ENCODE results near the gene PSRC1. TPM values are rescaled to one million over a fixed set of nuclear protein-coding genes. Genes with fewer than 3 reads are reported as not detected.

PSRC1 gene
- total RNA-seq, 2 donors from 2014 or later: 2.4 to 2.5 TPM

DNA sequence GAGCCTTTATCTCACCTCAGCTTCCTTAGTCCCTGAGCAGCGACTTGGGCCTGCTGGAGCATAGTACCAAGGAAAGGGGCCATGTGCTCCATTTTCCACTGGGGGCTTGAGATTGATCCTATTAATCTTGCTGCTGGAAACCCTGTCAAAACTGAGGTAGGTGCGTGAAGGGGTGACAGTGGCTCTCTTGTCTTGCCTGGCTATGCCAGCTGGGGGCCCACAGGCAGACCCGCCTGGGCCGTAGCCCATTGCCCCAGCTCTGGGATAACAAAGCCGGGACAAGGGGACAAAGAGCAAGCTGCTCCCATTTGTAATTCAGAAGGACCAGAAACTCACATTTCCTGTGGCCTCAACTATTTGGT lies 43.9 kb downstream of the PSRC1 start:
- Histone ChIP-seq H3K4me1 (ENCODE audit: control insufficient read depth in 1 of 2, low read depth in 2 of 2) (peaks cover 12 to 31% of the 10 kb centered on the region in 2 donors), H3K36me3 (peaks cover 50% of the 10 kb centered on the region), H3K27me3 (replicated peaks; ENCODE audit: insufficient read depth) (no peaks in the 10 kb centered on the region), H3K4me3 (no peak overlapping the region), H3K9me3 (no peaks in the 10 kb centered on the region), H3K27ac (no peak overlapping the region)
- no peak for TF ChIP-seq CTCF (IDR thresholded peaks at IDR 0.05)
- DNase-seq (ENCODE audit: low spot score): no peak
- no peak for ATAC-seq (ENCODE audit: insufficient number of reproducible peaks, low FRiP score, low read depth)

- H3K27ac ChIP-seq: no peak overlapping the region
Observed at GRCh38 chr1:109238382-109238781, 44.6 kb downstream of the PSRC1 start.

GRCh38 chr1:109237512-109237911 lies 45.4 kb downstream of the PSRC1 start:
- peaks cover 54% of the 10 kb centered on the region for H3K36me3 ChIP-seq
- no peak for TF ChIP-seq CTCF (IDR thresholded peaks at IDR 0.05)
- ATAC-seq (ENCODE audit: insufficient number of reproducible peaks, low FRiP score, low read depth) (no peak), DNase-seq (ENCODE audit: low spot score) (no peak)
- H3K4me1 ChIP-seq (ENCODE audit: control insufficient read depth in 1 of 2, low read depth in 2 of 2): peaks cover 12 to 25% of the 10 kb centered on the region in 2 donors
- no peaks in the 10 kb centered on the region for H3K9me3 ChIP-seq
- no peak overlapping the region for H3K4me3 ChIP-seq
- H3K27me3 ChIP-seq (replicated peaks; ENCODE audit: insufficient read depth): no peaks in the 10 kb centered on the region
- H3K27ac ChIP-seq: no peak overlapping the region

More at GRCh38 chr1:109238382-109238781, 44.6 kb downstream of the PSRC1 start:
- ATAC-seq (ENCODE audit: insufficient number of reproducible peaks, low FRiP score, low read depth) (no peak), DNase-seq (ENCODE audit: low spot score) (no peak)
- Histone ChIP-seq H3K9me3 (no peaks in the 10 kb centered on the region), H3K4me3 (no peak overlapping the region), H3K4me1 (ENCODE audit: control insufficient read depth in 1 of 2, low read depth in 2 of 2) (peaks cover 12 to 31% of the 10 kb centered on the region in 2 donors), H3K36me3 (peaks cover 50% of the 10 kb centered on the region), H3K27me3 (replicated peaks; ENCODE audit: insufficient read depth) (no peaks in the 10 kb centered on the region)
- TF ChIP-seq CTCF (IDR thresholded peaks at IDR 0.05): no peak

- Histone ChIP-seq H3K27me3 (replicated peaks; ENCODE audit: insufficient read depth) (no peaks in the 10 kb centered on the region), H3K4me1 (ENCODE audit: control insufficient read depth in 1 of 2, low read depth in 2 of 2) (peaks cover 0 to 1% of the 10 kb centered on the region in 2 donors), H3K4me3 (no peak overlapping the region), H3K9me3 (no peaks in the 10 kb centered on the region), H3K27ac (no peak overlapping the region), H3K36me3 (peaks cover 76% of the 10 kb centered on the region)
- no peak for TF ChIP-seq CTCF (IDR thresholded peaks at IDR 0.05)
- ATAC-seq (ENCODE audit: insufficient number of reproducible peaks, low FRiP score, low read depth): no peak
- no peak for DNase-seq (ENCODE audit: low spot score)
Observed at GRCh38 chr1:109235137-109235536, 47.8 kb downstream of the PSRC1 start.

DNA sequence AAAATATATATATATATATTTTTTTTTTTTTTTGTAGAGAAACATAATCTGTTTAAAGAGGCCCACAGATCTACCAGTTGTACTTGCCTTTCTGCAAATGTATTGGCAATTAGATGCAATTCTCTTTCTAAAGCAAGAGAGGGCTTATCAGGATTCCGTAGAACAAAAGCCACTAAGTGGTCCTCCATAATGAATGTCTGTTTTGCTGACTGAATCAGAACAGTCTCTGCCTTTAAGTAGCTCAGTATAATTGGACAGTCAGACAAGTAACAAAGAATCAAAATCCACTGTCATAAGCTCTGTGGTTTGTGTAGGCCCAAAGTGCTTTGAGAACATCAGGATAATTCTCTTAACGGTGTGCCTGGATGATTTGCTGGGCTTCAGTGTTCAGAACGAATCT lies 51.9 kb downstream of the PSRC1 start:
- H3K36me3 ChIP-seq: peaks cover 63% of the 10 kb centered on the region
- no peaks in the 10 kb centered on the region for H3K27me3 ChIP-seq (replicated peaks; ENCODE audit: insufficient read depth)
- ATAC-seq (ENCODE audit: insufficient number of reproducible peaks, low FRiP score, low read depth) (no peak), DNase-seq (ENCODE audit: low spot score) (no peak)
- H3K27ac ChIP-seq: no peak overlapping the region
- H3K4me1 ChIP-seq (ENCODE audit: control insufficient read depth in 1 of 2, low read depth in 2 of 2): no peaks in the 10 kb centered on the region
- TF ChIP-seq CTCF (IDR thresholded peaks at IDR 0.05): no peak
- H3K9me3 ChIP-seq: no peaks in the 10 kb centered on the region
- no peak overlapping the region for H3K4me3 ChIP-seq

Other genes with a start within 250 kb of the PSRC1 start
- 10 to 100 TPM; 18.7 to 20.5 TPM for gene WDR47, start 241.0 kb downstream of the PSRC1 start, total RNA-seq
- gene TAF13, start 207.1 kb downstream of the PSRC1 start, total RNA-seq: 10 to 100 TPM; 46.7 to 66.2 TPM
- 10 to 100 TPM; 25.3 to 33.2 TPM for gene TMEM167B, start 192.4 kb downstream of the PSRC1 start, total RNA-seq
- gene ELAPOR1, start 169.0 kb downstream of the PSRC1 start, total RNA-seq: 1 to 10 TPM; 1.4 to 7.2 TPM
- 100 to 1,000 TPM; 122 to 137 TPM for gene SARS1, start 69.2 kb downstream of the PSRC1 start, total RNA-seq
- gene CELSR2, start 33.6 kb downstream of the PSRC1 start, total RNA-seq: 10 to 100 TPM in 1 of 2 donors, 1 to 10 TPM in 1; 4.0 to 10.0 TPM
- 1 to 10 TPM in 1 of 2 donors, not detected in 1; 1.1 TPM for gene MYBPHL, start 23.9 kb upstream of the PSRC1 start, total RNA-seq
- gene SORT1, start 114.8 kb upstream of the PSRC1 start, total RNA-seq: 100 to 1,000 TPM; 225 to 231 TPM
- gene PSMA5, start 143.3 kb upstream of the PSRC1 start, total RNA-seq: 10 to 100 TPM; 17.3 to 20.1 TPM
- 1 to 10 TPM; 4.2 to 6.1 TPM for gene SYPL2, start 183.4 kb upstream of the PSRC1 start, total RNA-seq
- gene ATXN7L2, start 200.8 kb upstream of the PSRC1 start, total RNA-seq: 1 to 10 TPM; 3.1 to 7.7 TPM
- 10 to 100 TPM in 1 of 2 donors, 1 to 10 TPM in 1; 9.5 to 16.5 TPM for gene CYB561D1, start 210.9 kb upstream of the PSRC1 start, total RNA-seq
- 10 to 100 TPM in 1 of 2 donors, 1 to 10 TPM in 1; 7.8 to 16.0 TPM for gene AMIGO1, start 226.6 kb upstream of the PSRC1 start, total RNA-seq